ENCODE results near the gene CC2D2A. TPM values are rescaled to one million over a fixed set of nuclear protein-coding genes. Genes with fewer than 3 reads are reported as not detected.

The CC2D2A gene
- total and polyA plus RNA-seq, 8 donors: 5.7 to 32.7 (median 14.5) TPM

GRCh38 chr4:15427161-15427560 is 42.5 kb upstream of the CC2D2A start:
- Histone ChIP-seq H3K4me3 (no peak overlapping the region), H3K36me3 (no peaks in the 10 kb centered on the region), H3K27me3 (no peaks in the 10 kb centered on the region), H3K27ac (peak overlapping the region in 4 of 5 donors; percentile 21 to 74 (median 68)), H3K4me1 (peaks cover 0 to 31% (median 4%) of the 10 kb centered on the region in 4 donors), H3K9me3 (no peaks in the 10 kb centered on the region)
- intact Hi-C loops (cut with DNase I; ENCODE audit: low total_unique reads): no loop called here
- TF ChIP-seq POLR2AphosphoS5 (IDR thresholded peaks at IDR 0.05) (no peak), EP300 (IDR thresholded peaks at IDR 0.05) (no peak), CTCF (IDR thresholded peaks at IDR 0.05) (no peak), POLR2A (IDR thresholded peaks at IDR 0.05) (no peak)
- 43 to 71% (median 57%) methylated on average over 2 of the region's 2 CpGs for WGBS, 5 donors
- DNase-seq: peak in 1 of 2 donors; percentile 17

GRCh38 chr4:15427701-15428100 is 42.0 kb upstream of the CC2D2A start, which contains the start of gene C1QTNF7:
Gene C1QTNF7, plus strand, starts transcription at chr4:15428033. Its CDS starts 7,711 bp downstream, at chr4:15435744.
- WGBS, 5 donors: 51 to 72% (median 63%) methylated on average over 3 of the region's 3 CpGs
- peak within 1 kb of the TSS in 1 of 4 donors; percentile 2 for H3K4me3 ChIP-seq
- H3K36me3 ChIP-seq: no peaks in the 10 kb centered on the region
- intact Hi-C loops (cut with DNase I; ENCODE audit: low total_unique reads): no loop called here
- H3K4me1 ChIP-seq: peaks cover 0 to 31% (median 4%) of the 10 kb centered on the region in 4 donors
- H3K27me3 ChIP-seq: no peaks in the 10 kb centered on the region
- peak within 1 kb of the TSS in 4 of 5 donors; percentile 21 to 74 (median 68) for H3K27ac ChIP-seq
- DNase-seq: peak in 1 of 2 donors; percentile 58
- TF ChIP-seq EP300 (IDR thresholded peaks at IDR 0.05): no peak
- TF ChIP-seq CTCF (IDR thresholded peaks at IDR 0.05): no peak
- TF ChIP-seq POLR2A (IDR thresholded peaks at IDR 0.05): no peak
- no peaks in the 10 kb centered on the region for H3K9me3 ChIP-seq

- H3K36me3 ChIP-seq: no peaks in the 10 kb centered on the region
- peaks cover 0 to 32% (median 4%) of the 10 kb centered on the region in 4 donors for H3K4me1 ChIP-seq
- intact Hi-C loops (cut with DNase I; ENCODE audit: low total_unique reads): no loop called here
- TF ChIP-seq EP300 (IDR thresholded peaks at IDR 0.05) (no peak), POLR2AphosphoS5 (IDR thresholded peaks at IDR 0.05) (no peak), POLR2A (IDR thresholded peaks at IDR 0.05) (no peak), CTCF (IDR thresholded peaks at IDR 0.05) (no peak)
- no peak overlapping the region for H3K4me3 ChIP-seq
- no peak for DNase-seq
- no peaks in the 10 kb centered on the region for H3K27me3 ChIP-seq
- peak overlapping the region in 4 of 5 donors; percentile 8 to 74 (median 68) for H3K27ac ChIP-seq
- WGBS, 5 donors: 43 to 71% (median 63%) methylated on average over 1 of the region's 1 CpG
- no peaks in the 10 kb centered on the region for H3K9me3 ChIP-seq
These were observed 41.1 kb upstream of the CC2D2A start for GRCh38 chr4:15428611-15429010.

GRCh38 chr4:15434091-15434490 is 35.6 kb upstream of the CC2D2A start:
- no peaks in the 10 kb centered on the region for H3K36me3 ChIP-seq
- H3K4me1 ChIP-seq: peaks cover 0 to 37% (median 11%) of the 10 kb centered on the region in 4 donors
- TF ChIP-seq EP300 (IDR thresholded peaks at IDR 0.05) (no peak), CTCF (IDR thresholded peaks at IDR 0.05) (no peak), POLR2A (IDR thresholded peaks at IDR 0.05) (no peak), POLR2AphosphoS5 (IDR thresholded peaks at IDR 0.05) (no peak)
- no peak overlapping the region for H3K27ac ChIP-seq
- no peaks in the 10 kb centered on the region for H3K9me3 ChIP-seq
- no peak for DNase-seq
- H3K27me3 ChIP-seq: no peaks in the 10 kb centered on the region
- 73 to 96% (median 83%) methylated on average over 2 of the region's 2 CpGs for WGBS, 5 donors
- intact Hi-C loops (cut with DNase I; ENCODE audit: low total_unique reads): no loop called here
- H3K4me3 ChIP-seq: no peak overlapping the region
